H9 (cell line): Measurements from ENCODE around the gene COLQ. TPM values are rescaled to one million over a fixed set of nuclear protein-coding genes. Genes with fewer than 3 reads are reported as not detected.

Experiments used
- DNase-seq: peaks from one replicate; pipeline ENCODE4 v3.0.0-alpha.2; 2017
- H2AFZ ChIP-seq: one replicate; pipeline ENCODE4 v1.6.1; 2013; ENCODE audit warnings: mild to moderate bottlenecking, low read length, control low read depth, moderate library complexity
- H2AK5ac ChIP-seq: 2 replicates; pipeline ENCODE4 v1.6.1; 2013; ENCODE audit warnings: low read length, control low read depth, mixed read lengths; ENCODE audit not compliant: insufficient read length
- H2BK120ac ChIP-seq: one replicate; pipeline ENCODE4 v1.6.1; 2013; ENCODE audit warnings: low read depth, mild to moderate bottlenecking, low read length, control low read depth, inconsistent platforms; ENCODE audit not compliant: poor library complexity, severe bottlenecking
- H2BK12ac ChIP-seq: 2 replicates; pipeline ENCODE4 v1.6.1; 2013; ENCODE audit warnings: low read length, control low read depth, mixed read lengths, low read depth; ENCODE audit not compliant: insufficient read length
- H2BK15ac ChIP-seq: 2 replicates; pipeline ENCODE4 v1.6.1; 2013; ENCODE audit warnings: low read depth, low read length, control low read depth
- H2BK20ac ChIP-seq: one replicate; pipeline ENCODE4 v1.6.1; 2013; ENCODE audit warnings: low read depth, mild to moderate bottlenecking, low read length, control low read depth, inconsistent platforms; ENCODE audit not compliant: poor library complexity, severe bottlenecking
- H2BK5ac ChIP-seq: 2 replicates; pipeline ENCODE4 v1.6.1; 2013; ENCODE audit warnings: low read length, control low read depth, mixed read lengths; ENCODE audit not compliant: insufficient read length
- H3K14ac ChIP-seq: 2 replicates; pipeline ENCODE4 v1.6.1; 2013; ENCODE audit warnings: low read length, control low read depth; ENCODE audit not compliant: insufficient read depth
- H3K18ac ChIP-seq: 2 replicates; pipeline ENCODE4 v1.6.1; 2013; ENCODE audit warnings: low read depth, mild to moderate bottlenecking, mixed read lengths, low read length, control low read depth; ENCODE audit not compliant: insufficient read length
- H3K23ac ChIP-seq: 2 replicates; pipeline ENCODE4 v1.6.1; 2013; ENCODE audit warnings: low read length, control low read depth, mixed read lengths, low read depth; ENCODE audit not compliant: insufficient read length
- H3K23me2 ChIP-seq: 2 replicates; pipeline ENCODE4 v1.6.1; 2013; ENCODE audit warnings: low read depth, mild to moderate bottlenecking, mixed read lengths, low read length, control low read depth; ENCODE audit not compliant: insufficient read length, poor library complexity, severe bottlenecking
- H3K27ac ChIP-seq: 2 replicates; pipeline ENCODE4 v1.5.1; 2013; ENCODE audit warnings: low read length, control low read depth, mixed read lengths, low read depth; ENCODE audit not compliant: insufficient read length
- H3K27me3 ChIP-seq: 2 replicates; pipeline ENCODE4 v1.6.1; 2013; ENCODE audit warnings: low read length, control low read depth, inconsistent platforms; ENCODE audit not compliant: insufficient read depth
- H3K4ac ChIP-seq: 2 replicates; pipeline ENCODE4 v1.6.1; 2013; ENCODE audit warnings: low read depth, mild to moderate bottlenecking, control low read depth, inconsistent platforms, low read length, moderate library complexity
- H3K4me1 ChIP-seq: 2 replicates; pipeline ENCODE4 v1.6.1; 2013; ENCODE audit warnings: low read length, control low read depth, inconsistent platforms; ENCODE audit not compliant: insufficient read depth
- H3K4me2 ChIP-seq: 2 replicates; pipeline ENCODE4 v1.6.1; 2013; ENCODE audit warnings: low read length, control low read depth, mixed read lengths; ENCODE audit not compliant: insufficient read length, insufficient read depth
- H3K56ac ChIP-seq: 2 replicates; pipeline ENCODE4 v1.6.1; 2013; ENCODE audit warnings: low read depth, mild to moderate bottlenecking, mixed read lengths, low read length, control low read depth; ENCODE audit not compliant: insufficient read length
- H3K79me1 ChIP-seq: 2 replicates; pipeline ENCODE4 v1.6.1; 2013; ENCODE audit warnings: low read depth, mild to moderate bottlenecking, moderate library complexity, low read length, control low read depth, inconsistent platforms; ENCODE audit not compliant: insufficient read depth, poor library complexity, severe bottlenecking
- H3K79me2 ChIP-seq: 2 replicates; pipeline ENCODE4 v1.6.1; 2013; ENCODE audit warnings: low read length, control low read depth, inconsistent platforms; ENCODE audit not compliant: insufficient read depth
- H3K9ac ChIP-seq: 2 replicates; pipeline ENCODE4 v1.6.1; 2013; ENCODE audit warnings: low read length, control low read depth, mixed read lengths; ENCODE audit not compliant: insufficient read length; ENCODE audit errors: extremely low read depth
- H3K9me3 ChIP-seq: one replicate; pipeline ENCODE4 v1.6.1; 2013; ENCODE audit warnings: low read depth, low read length, inconsistent platforms; ENCODE audit not compliant: control insufficient read depth
- H3T11ph ChIP-seq: one replicate; pipeline ENCODE4 v1.6.1; 2013; ENCODE audit warnings: mild to moderate bottlenecking, low read length, control low read depth, inconsistent platforms
- H4K20me1 ChIP-seq: one replicate; pipeline ENCODE4 v1.6.1; 2013; ENCODE audit not compliant: control insufficient read depth, insufficient read length, insufficient read depth
- H4K5ac ChIP-seq: 2 replicates; pipeline ENCODE4 v1.6.1; 2013; ENCODE audit warnings: low read depth, mild to moderate bottlenecking, mixed read lengths, low read length, control low read depth; ENCODE audit not compliant: insufficient read length
- H4K8ac ChIP-seq: replicated peaks from 2 replicates; pipeline ENCODE4 v1.6.1; 2013; ENCODE audit warnings: low read length, control low read depth, mixed read lengths, low read depth; ENCODE audit not compliant: insufficient read length
- H4K91ac ChIP-seq: 2 replicates; pipeline ENCODE4 v1.6.1; 2013; ENCODE audit warnings: low read depth, mild to moderate bottlenecking, moderate library complexity, mixed read lengths, low read length, control low read depth; ENCODE audit not compliant: insufficient read length
- H3K27ac Mint-ChIP-seq, 3 experiments: 2 replicates in 2 of 3; 3 replicates in 1 of 3; pipeline ENCODE4 v1.8.0; 2020 to 2021; ENCODE audit warnings: mixed read lengths in 3 of 3, mild to moderate bottlenecking in 1 of 3, moderate library complexity in 1 of 3
- H3K27me3 Mint-ChIP-seq: 2 replicates; pipeline ENCODE4 v1.8.0; 2021; ENCODE audit warnings: low read depth, mild to moderate bottlenecking, moderate library complexity, mixed read lengths
- H3K36me3 Mint-ChIP-seq, 3 experiments: 2 replicates in 2 of 3; 3 replicates in 1 of 3; pipeline ENCODE4 v1.8.0; 2020 to 2021; ENCODE audit warnings: low read depth in 3 of 3, mixed read lengths in 3 of 3; ENCODE audit not compliant: insufficient read depth in 1 of 3
- H3K4me1 Mint-ChIP-seq, 2 experiments: 2 replicates each; pipeline ENCODE4 v1.8.0; 2020; ENCODE audit warnings: mixed read lengths in 2 of 2
- H3K4me3 Mint-ChIP-seq, 2 experiments: 2 replicates in 1 of 2; 3 replicates in 1 of 2; pipeline ENCODE4 v1.8.0; 2020 to 2021; ENCODE audit warnings: mild to moderate bottlenecking in 2 of 2, mixed read lengths in 2 of 2, moderate library complexity in 1 of 2
- H3K9me3 Mint-ChIP-seq, 2 experiments: 2 replicates in 1 of 2; 3 replicates in 1 of 2; pipeline ENCODE4 v1.8.0; 2020; ENCODE audit warnings: mild to moderate bottlenecking in 2 of 2, mixed read lengths in 2 of 2, moderate library complexity in 1 of 2
- WGBS: extraction: QIAGEN DNeasy Blood & Tissue Kit; methylation state at CpG from one replicate; pipeline ENCODE4 v1.1.7; 2013; ENCODE audit warnings: missing lambda C conversion rate, low lambda C conversion rate, mixed read lengths; ENCODE audit not compliant: insufficient read length; ENCODE audit errors: extremely low coverage; 5-methylcytosine and 5-hydroxymethylcytosine counted together
- total RNA-seq: library from RNA; stranded (reverse); gene quantifications from 2 replicates; pipeline ENCODE4 v1.2.1, GENCODE V29; 2021
- TF ChIP-seq, protein P1 (sequence below): fragments of 200-600 bp; sonication (generic); conservative IDR thresholded peaks from 3 replicates; pipeline ENCODE4 v1.8.0; 2021; ENCODE audit warnings: antibody characterized with exemption, mild to moderate bottlenecking

COLQ gene
- total RNA-seq, 1 experiment from 2014 or later: 0.61 TPM

DNA sequence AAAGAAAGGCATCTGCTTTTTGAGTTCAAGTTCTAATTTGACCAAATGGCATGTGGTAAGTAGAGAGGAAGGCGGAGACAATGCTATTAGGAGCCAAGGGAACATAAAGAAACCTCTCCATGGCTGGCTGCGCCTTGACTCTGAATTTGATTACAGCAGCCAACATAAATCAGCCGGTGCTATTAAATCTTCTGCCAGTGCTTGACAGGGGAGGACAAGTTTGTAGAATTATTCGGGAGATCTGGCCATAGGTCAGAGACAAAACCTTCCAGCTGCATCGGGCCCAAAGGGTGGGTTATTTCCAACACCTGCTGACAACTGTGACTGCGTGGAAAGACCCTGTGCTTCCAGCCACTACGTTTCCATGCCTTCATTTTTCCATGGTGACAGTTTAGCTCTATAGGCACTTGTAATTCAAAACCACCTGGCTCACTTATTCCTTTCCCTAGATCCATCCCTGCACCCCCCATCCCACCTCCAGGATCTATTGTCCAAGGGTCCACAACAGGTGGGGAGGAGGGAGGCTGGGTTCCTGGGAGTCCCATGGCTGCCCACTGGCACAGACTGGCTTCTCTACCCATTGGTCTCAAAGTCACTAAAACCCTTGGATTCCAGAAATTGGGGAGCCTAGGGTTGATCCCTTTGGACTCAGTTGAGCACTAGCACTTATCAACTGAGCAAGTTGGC is 15.9 kb downstream of the COLQ start:
- no peak overlapping the region for H4K8ac ChIP-seq
- no peak overlapping the region for H3K56ac ChIP-seq
- H2AK5ac ChIP-seq: no peak overlapping the region
- H3K9ac ChIP-seq: no peak overlapping the region
- no peak for DNase-seq
- no peak overlapping the region for H4K5ac ChIP-seq
- no peak overlapping the region for H3K23ac ChIP-seq
- H3K14ac ChIP-seq: no peak overlapping the region
- Mint-ChIP-seq H3K9me3 (no peaks in the 10 kb centered on the region), H3K27ac (no peak overlapping the region; a peak in 1 of 7 replicates), H3K36me3 (no peaks in the 10 kb centered on the region), H3K4me3 (no peak overlapping the region), H3K27me3 (peaks cover 6% of the 10 kb centered on the region), H3K4me1 (peaks cover 0 to 5% of the 10 kb centered on the region in 2 experiments; a peak in 1 of 4 replicates)
- H4K91ac ChIP-seq: no peak overlapping the region
- H3K9me3 ChIP-seq: no peaks in the 10 kb centered on the region
- H2BK120ac ChIP-seq: no peak overlapping the region
- H3K27me3 ChIP-seq: no peaks in the 10 kb centered on the region
- H2BK12ac ChIP-seq: no peak overlapping the region
- no peak overlapping the region for H2BK15ac ChIP-seq
- no peak overlapping the region for H3T11ph ChIP-seq
- no peak overlapping the region for H3K4ac ChIP-seq
- WGBS: no CpG with 5 or more reads among the region's 7 CpGs
- no peaks in the 10 kb centered on the region for H3K23me2 ChIP-seq
- no peak overlapping the region for H2BK20ac ChIP-seq
- no peak overlapping the region for H2AFZ ChIP-seq
- TF ChIP-seq, protein P1, sequence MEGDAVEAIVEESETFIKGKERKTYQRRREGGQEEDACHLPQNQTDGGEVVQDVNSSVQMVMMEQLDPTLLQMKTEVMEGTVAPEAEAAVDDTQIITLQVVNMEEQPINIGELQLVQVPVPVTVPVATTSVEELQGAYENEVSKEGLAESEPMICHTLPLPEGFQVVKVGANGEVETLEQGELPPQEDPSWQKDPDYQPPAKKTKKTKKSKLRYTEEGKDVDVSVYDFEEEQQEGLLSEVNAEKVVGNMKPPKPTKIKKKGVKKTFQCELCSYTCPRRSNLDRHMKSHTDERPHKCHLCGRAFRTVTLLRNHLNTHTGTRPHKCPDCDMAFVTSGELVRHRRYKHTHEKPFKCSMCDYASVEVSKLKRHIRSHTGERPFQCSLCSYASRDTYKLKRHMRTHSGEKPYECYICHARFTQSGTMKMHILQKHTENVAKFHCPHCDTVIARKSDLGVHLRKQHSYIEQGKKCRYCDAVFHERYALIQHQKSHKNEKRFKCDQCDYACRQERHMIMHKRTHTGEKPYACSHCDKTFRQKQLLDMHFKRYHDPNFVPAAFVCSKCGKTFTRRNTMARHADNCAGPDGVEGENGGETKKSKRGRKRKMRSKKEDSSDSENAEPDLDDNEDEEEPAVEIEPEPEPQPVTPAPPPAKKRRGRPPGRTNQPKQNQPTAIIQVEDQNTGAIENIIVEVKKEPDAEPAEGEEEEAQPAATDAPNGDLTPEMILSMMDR: no peak
- H4K20me1 ChIP-seq: no peaks in the 10 kb centered on the region
- no peak overlapping the region for H3K4me2 ChIP-seq
- no peak overlapping the region for H2BK5ac ChIP-seq
- no peaks in the 10 kb centered on the region for H3K79me1 ChIP-seq
- no peaks in the 10 kb centered on the region for H3K79me2 ChIP-seq
- H3K27ac ChIP-seq: no peak overlapping the region
- H3K4me1 ChIP-seq: no peaks in the 10 kb centered on the region
- H3K18ac ChIP-seq: no peak overlapping the region
